Activated naive CD8-positive, alpha-beta T cell treated with anti-CD3 and anti-CD28 coated beads, Interleukin-2, amount 10 ng/mL, durations not matched to agents 7 days and 5 days (primary cell): ENCODE data around the gene FGF18. TPM values are rescaled to one million over a fixed set of nuclear protein-coding genes. Genes with fewer than 3 reads are reported as not detected.
"Not testable (repeated sequence)": the region's sequence is repeated elsewhere in the genome, so short reads cannot be mapped to it uniquely, and the experiment has no call there.

Source experiments
- ATAC-seq: fragments of 150-1000 bp; cut with Tn5 transposase; one replicate; pipeline ENCODE4 v1.10.0; 2021; ENCODE audit warnings: low read depth, moderate library complexity
- POLR2A ChIA-PET: fragments of 350-600 bp; sonication (Branson Sonifier 250); formaldehyde crosslinking; loops from one replicate; lab custom pipeline; 2021; ENCODE audit warnings: antibody characterized with exemption; lab: Charles Lee
- DNase-seq: peaks from one replicate; pipeline ENCODE4 v3.0.0; 2021
- H3K27ac Mint-ChIP-seq: one replicate; pipeline ENCODE4 v1.8.0; 2022; ENCODE audit warnings: mild to moderate bottlenecking, mixed read lengths
- H3K27me3 Mint-ChIP-seq: one replicate; pipeline ENCODE4 v1.8.0; 2022; ENCODE audit warnings: mild to moderate bottlenecking, moderate library complexity, mixed read lengths
- H3K36me3 Mint-ChIP-seq: one replicate; pipeline ENCODE4 v1.8.0; 2021; ENCODE audit warnings: mild to moderate bottlenecking, mixed read lengths
- H3K4me1 Mint-ChIP-seq: one replicate; pipeline ENCODE4 v1.8.0; 2021; ENCODE audit warnings: mixed read lengths
- H3K4me3 Mint-ChIP-seq: one replicate; pipeline ENCODE4 v1.8.0; 2022; ENCODE audit warnings: mild to moderate bottlenecking, moderate library complexity, mixed read lengths
- H3K9me3 Mint-ChIP-seq: one replicate; pipeline ENCODE4 v1.8.0; 2021; ENCODE audit warnings: mixed read lengths
- microRNA-seq: library from miRNA; unstranded; fragments of <30 nt; microRNA quantifications from one replicate; pipeline ENCODE4 v1.2.0, GENCODE V29; 2022
- total RNA-seq, 2 experiments: library from RNA; stranded (reverse); gene quantifications; one replicate each; pipeline ENCODE4 v1.2.3, GENCODE V29; 2021

The FGF18 gene
- total RNA-seq, 2 experiments from 2014 or later: 0.25 TPM; not detected in 1

GRCh38 chr5:171497494-171497893, 78.0 kb downstream of the FGF18 start:
- H3K9me3 Mint-ChIP-seq, H3K27me3 Mint-ChIP-seq, ATAC-seq, H3K27ac Mint-ChIP-seq, H3K4me1 Mint-ChIP-seq, H3K4me3 Mint-ChIP-seq, POLR2A ChIA-PET, H3K36me3 Mint-ChIP-seq, DNase-seq: not testable (repeated sequence)

- Mint-ChIP-seq H3K27ac (no peak overlapping the region), H3K9me3 (no peaks in the 10 kb centered on the region), H3K36me3 (no peaks in the 10 kb centered on the region), H3K27me3 (peaks cover 3% of the 10 kb centered on the region), H3K4me1 (no peaks in the 10 kb centered on the region), H3K4me3 (no peak overlapping the region)
- ATAC-seq (no peak), DNase-seq (no peak)
- POLR2A ChIA-PET: no interaction called here
Measured at GRCh38 chr5:171498166-171498565, 78.7 kb downstream of the FGF18 start.

DNA sequence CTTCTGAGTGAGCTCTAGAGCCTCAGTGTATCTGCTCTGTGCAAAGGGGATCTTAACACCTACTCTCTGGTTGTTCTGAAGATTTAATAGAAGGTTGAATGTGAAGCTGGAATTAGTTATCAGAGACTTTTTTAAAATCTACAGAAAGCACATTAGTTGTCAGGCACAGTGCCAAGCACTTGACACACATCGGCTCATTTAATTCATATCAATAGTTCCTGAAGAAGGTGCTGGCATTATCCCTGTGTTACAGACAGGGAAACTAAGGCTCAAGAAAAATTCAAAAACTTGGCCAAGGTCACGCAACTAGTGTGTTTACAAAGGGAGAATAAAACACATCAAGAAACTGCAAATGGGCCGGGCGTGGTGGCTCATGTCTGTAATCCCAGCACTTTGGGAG, 80.2 kb downstream of the FGF18 start:
- Mint-ChIP-seq H3K9me3 (no peaks in the 10 kb centered on the region), H3K36me3 (no peaks in the 10 kb centered on the region), H3K4me3 (no peak overlapping the region), H3K4me1 (no peaks in the 10 kb centered on the region), H3K27me3 (peaks cover 3% of the 10 kb centered on the region), H3K27ac (no peak overlapping the region)
- POLR2A ChIA-PET: no interaction called here
- no peak for DNase-seq
- ATAC-seq: no peak

GRCh38 chr5:171505473-171506043, 86.1 kb downstream of the FGF18 start:
- POLR2A ChIA-PET: no interaction called here
- DNase-seq (no peak), ATAC-seq (no peak)
- H3K27me3 Mint-ChIP-seq: peaks cover 7% of the 10 kb centered on the region
- no peak overlapping the region for H3K4me3 Mint-ChIP-seq
- no peaks in the 10 kb centered on the region for H3K36me3 Mint-ChIP-seq
- H3K4me1 Mint-ChIP-seq: no peaks in the 10 kb centered on the region
- H3K27ac Mint-ChIP-seq: no peak overlapping the region
- no peaks in the 10 kb centered on the region for H3K9me3 Mint-ChIP-seq

DNA sequence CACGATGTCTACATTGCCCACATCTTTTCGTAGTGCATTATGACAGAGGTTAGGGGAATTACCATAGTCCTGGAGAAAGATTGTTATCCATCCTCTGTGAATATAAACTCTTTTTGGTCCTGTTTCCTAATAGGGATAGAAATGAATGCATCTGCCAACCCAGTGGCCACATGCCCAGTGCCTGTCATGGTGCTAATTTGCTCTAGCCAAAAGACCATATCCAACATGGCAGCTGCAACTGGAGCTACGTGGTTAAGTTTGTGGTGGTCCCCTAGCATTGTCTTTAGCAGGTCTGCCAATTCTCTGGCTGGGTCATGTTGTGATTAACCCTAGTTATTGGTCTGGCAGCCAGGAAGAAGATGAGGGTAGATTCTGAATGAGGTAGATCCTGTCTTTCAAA, 87.5 kb downstream of the FGF18 start:
- Mint-ChIP-seq H3K4me1 (no peaks in the 10 kb centered on the region), H3K27me3 (peaks cover 7% of the 10 kb centered on the region), H3K9me3 (no peaks in the 10 kb centered on the region), H3K27ac (no peak overlapping the region), H3K4me3 (no peak overlapping the region), H3K36me3 (no peaks in the 10 kb centered on the region)
- no peak for ATAC-seq
- no peak for DNase-seq
- POLR2A ChIA-PET: no interaction called here

Small RNA genes lying within 50 kb of the gene (microRNA-seq; reads per million reads assigned to microRNA genes)
- 4.2 reads per million for gene MIR3912

Other genes starting within 250 kb of the FGF18 start
- gene TLX3, start 110.4 kb upstream of the FGF18 start, total RNA-seq: not detected
- 1,000 to 10,000 TPM in 1 of 2 experiments, 100 to 1,000 TPM in 1; 993 to 1,002 TPM for gene NPM1, start 31.8 kb upstream of the FGF18 start, total RNA-seq